ENCODE data around the gene FAM174C. TPM values are rescaled to one million over a fixed set of nuclear protein-coding genes. Genes with fewer than 3 reads are reported as not detected.

The FAM174C gene
- total RNA-seq, 1 experiment from 2014 or later: 77.1 TPM

GRCh38 chr19:1282588-1283206 is 7.4 kb downstream of the FAM174C start:
- Histone ChIP-seq H3K9me2 (ENCODE audit: insufficient read depth) (no peaks in the 10 kb centered on the region), H3K27me3 (ENCODE audit: insufficient read depth, low read length) (no peaks in the 10 kb centered on the region), H3K9me3 (ENCODE audit: control insufficient read depth in 1 of 2, insufficient read depth in 1 of 2, low read depth in 1 of 2, low read length in 2 of 2) (no peaks in the 10 kb centered on the region), H3K4me2 (ENCODE audit: low read length) (no peak overlapping the region), H3K4me3 (replicated peaks in 1 of 2; ENCODE audit: low read depth in 1 of 2, low read length in 2 of 2) (no peak overlapping the region), H3K36me3 (ENCODE audit: control insufficient read depth in 1 of 2, insufficient read depth in 2 of 2, low read length in 2 of 2) (peaks cover 0 to 7% of the 10 kb centered on the region in 2 experiments; a peak in 1 of 4 replicates), H3K4me1 (ENCODE audit: control insufficient read depth in 1 of 2, insufficient read depth in 2 of 2, low read length in 2 of 2) (peaks cover 5 to 22% of the 10 kb centered on the region in 2 experiments; a peak in 2 of 4 replicates), H4K20me1 (ENCODE audit: insufficient read depth) (no peaks in the 10 kb centered on the region), H2AFZ (ENCODE audit: low read depth, low read length, poor library complexity, severe bottlenecking) (no peak overlapping the region), H3K79me2 (ENCODE audit: insufficient read depth, low read length) (no peaks in the 10 kb centered on the region; the same call in 1 of the 2 replicates), H3K9ac (ENCODE audit: low read length) (no peak overlapping the region), H3K27ac (ENCODE audit: low read depth, low read length) (no peak overlapping the region)
- POLR2A ChIA-PET: no interaction called here
- DNase-seq (ENCODE audit: low read depth, low spot score): no peak
- RAD21 ChIA-PET (ENCODE audit: low non-redundant PET in 1 of 2, low total read pairs in 2 of 2, uncharacterized antibody in 2 of 2, unreplicated experiment in 2 of 2): no interaction called here
- TF ChIP-seq ELF1 (IDR thresholded peaks at IDR 0.05; ENCODE audit: borderline replicate concordance, low read depth): no peak
- no peak for TF ChIP-seq SP1 (IDR thresholded peaks at IDR 0.05; ENCODE audit: low read depth)
- no peak for TF ChIP-seq YY1 (IDR thresholded peaks at IDR 0.05; ENCODE audit: extremely low read depth, insufficient replicate concordance, low read depth, low read length)
- no peak for TF ChIP-seq RAD21 (IDR thresholded peaks at IDR 0.05; ENCODE audit: low read depth)
- TF ChIP-seq EZH2phosphoT487 (IDR thresholded peaks at IDR 0.05; ENCODE audit: borderline replicate concordance): no peak
- no peak for TF ChIP-seq EGR1 (IDR thresholded peaks at IDR 0.05; ENCODE audit: low read depth)
- no peak for TF ChIP-seq FOSL1 (IDR thresholded peaks at IDR 0.05; ENCODE audit: low read depth)
- no peak for TF ChIP-seq MAX (IDR thresholded peaks at IDR 0.05)
- TF ChIP-seq, protein P1, sequence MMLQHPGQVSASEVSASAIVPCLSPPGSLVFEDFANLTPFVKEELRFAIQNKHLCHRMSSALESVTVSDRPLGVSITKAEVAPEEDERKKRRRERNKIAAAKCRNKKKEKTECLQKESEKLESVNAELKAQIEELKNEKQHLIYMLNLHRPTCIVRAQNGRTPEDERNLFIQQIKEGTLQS (IDR thresholded peaks at IDR 0.05): no peak
- no peak for TF ChIP-seq ZFX (IDR thresholded peaks at IDR 0.05)
- TF ChIP-seq SIN3A (IDR thresholded peaks at IDR 0.05; ENCODE audit: low read depth): no peak
- no peak for TF ChIP-seq CBX3 (IDR thresholded peaks at IDR 0.05; ENCODE audit: low read depth)
- no peak for TF ChIP-seq POLR2AphosphoS5 (IDR thresholded peaks at IDR 0.05; ENCODE audit: low read depth, low read length)
- TF ChIP-seq TCF7L2 (IDR thresholded peaks at IDR 0.05; ENCODE audit: borderline replicate concordance, extremely low read depth, insufficient read depth, insufficient read length): no peak
- no peak for TF ChIP-seq ZNF274 (IDR thresholded peaks at IDR 0.05; ENCODE audit: low read depth, low read length)
- TF ChIP-seq SRF (IDR thresholded peaks at IDR 0.05; ENCODE audit: low read depth): no peak
- TF ChIP-seq CEBPB (IDR thresholded peaks at IDR 0.05; ENCODE audit: low read depth): no peak
- no peak for TF ChIP-seq ZBTB33 (IDR thresholded peaks at IDR 0.05; ENCODE audit: extremely low read depth, insufficient replicate concordance, low read length)
- no TSS peak for BruUV-seq (replicated peaks)
- CTCF ChIA-PET: no interaction called here
- ATAC-seq: no peak
- intact Hi-C loops (cut with micrococcal nuclease): no loop called here
